Measurements from ENCODE around the gene PDE1A. TPM values are rescaled to one million over a fixed set of nuclear protein-coding genes. Genes with fewer than 3 reads are reported as not detected.

The PDE1A gene
- total RNA-seq, 4 donors from 2014 or later, result 2.1 to 12.4 (median 2.8) TPM

DNA sequence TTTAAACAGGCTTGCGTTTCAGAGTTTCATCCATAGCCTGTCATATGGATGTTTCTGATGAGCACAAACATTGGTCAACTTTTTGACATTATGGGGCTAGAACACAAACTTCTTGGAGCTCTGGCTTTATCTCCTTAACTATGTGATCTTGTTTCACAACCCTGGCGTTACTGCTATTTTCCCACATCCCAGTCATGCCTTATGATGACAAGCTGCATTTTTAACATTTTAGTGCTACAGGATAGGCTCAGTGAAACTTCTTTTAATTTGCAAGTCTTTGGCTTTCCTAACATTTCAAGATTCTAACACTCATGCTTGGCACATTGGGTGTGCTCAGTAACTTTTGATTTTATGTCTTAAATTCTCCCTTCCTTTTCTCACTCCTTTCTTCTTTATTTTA is 21.0 kb upstream of the PDE1A start:
- TF ChIP-seq, protein P1, sequence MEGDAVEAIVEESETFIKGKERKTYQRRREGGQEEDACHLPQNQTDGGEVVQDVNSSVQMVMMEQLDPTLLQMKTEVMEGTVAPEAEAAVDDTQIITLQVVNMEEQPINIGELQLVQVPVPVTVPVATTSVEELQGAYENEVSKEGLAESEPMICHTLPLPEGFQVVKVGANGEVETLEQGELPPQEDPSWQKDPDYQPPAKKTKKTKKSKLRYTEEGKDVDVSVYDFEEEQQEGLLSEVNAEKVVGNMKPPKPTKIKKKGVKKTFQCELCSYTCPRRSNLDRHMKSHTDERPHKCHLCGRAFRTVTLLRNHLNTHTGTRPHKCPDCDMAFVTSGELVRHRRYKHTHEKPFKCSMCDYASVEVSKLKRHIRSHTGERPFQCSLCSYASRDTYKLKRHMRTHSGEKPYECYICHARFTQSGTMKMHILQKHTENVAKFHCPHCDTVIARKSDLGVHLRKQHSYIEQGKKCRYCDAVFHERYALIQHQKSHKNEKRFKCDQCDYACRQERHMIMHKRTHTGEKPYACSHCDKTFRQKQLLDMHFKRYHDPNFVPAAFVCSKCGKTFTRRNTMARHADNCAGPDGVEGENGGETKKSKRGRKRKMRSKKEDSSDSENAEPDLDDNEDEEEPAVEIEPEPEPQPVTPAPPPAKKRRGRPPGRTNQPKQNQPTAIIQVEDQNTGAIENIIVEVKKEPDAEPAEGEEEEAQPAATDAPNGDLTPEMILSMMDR (IDR thresholded peaks at IDR 0.05), result no peak
- no peak for TF ChIP-seq POLR2A (IDR thresholded peaks at IDR 0.05)
- Histone ChIP-seq H3K4me1 (no peaks in the 10 kb centered on the region), H3K27me3 (no peaks in the 10 kb centered on the region)

GRCh38 chr2:182447163-182447562 is 20.3 kb upstream of the PDE1A start:
- TF ChIP-seq, protein P1 (IDR thresholded peaks at IDR 0.05), result no peak
- TF ChIP-seq POLR2A (IDR thresholded peaks at IDR 0.05), result no peak
- Histone ChIP-seq H3K27ac (no peak overlapping the region), H3K9me3 (no peaks in the 10 kb centered on the region)

More for the DNA sequence above, 21.0 kb upstream of the PDE1A start:
- DNase-seq, result no peak
- H3K4me3 ChIP-seq, result no peak overlapping the region
- no peaks in the 10 kb centered on the region for H3K36me3 ChIP-seq
- no peaks in the 10 kb centered on the region for H3K9me3 ChIP-seq
- H3K27ac ChIP-seq, result no peak overlapping the region

DNA sequence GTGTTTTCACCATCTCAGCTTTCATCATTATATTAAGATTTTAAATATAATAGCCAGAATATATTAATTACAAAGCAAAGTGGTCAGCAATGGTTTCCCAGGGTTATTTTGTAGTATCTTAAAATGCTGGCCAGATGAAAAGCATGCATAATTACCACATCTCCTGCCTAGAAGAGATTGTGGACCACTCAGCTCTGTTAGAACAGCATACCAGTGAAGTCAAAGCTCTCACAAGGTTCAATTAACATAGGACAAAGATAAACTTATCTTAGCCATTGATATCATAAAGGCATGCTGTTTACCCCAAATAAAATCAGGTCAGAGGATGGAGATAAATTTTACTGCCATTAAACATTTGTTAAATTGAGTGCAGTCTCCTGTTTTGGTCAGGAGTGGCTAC is 19.3 kb upstream of the PDE1A start:
- H3K4me3 ChIP-seq, result no peak overlapping the region
- no peaks in the 10 kb centered on the region for H3K36me3 ChIP-seq
- H3K27ac ChIP-seq, result no peak overlapping the region
- DNase-seq, result no peak
- no peaks in the 10 kb centered on the region for H3K4me1 ChIP-seq
- H3K9me3 ChIP-seq, result no peaks in the 10 kb centered on the region
- no peaks in the 10 kb centered on the region for H3K27me3 ChIP-seq
- no peak for TF ChIP-seq POLR2A (IDR thresholded peaks at IDR 0.05)
- TF ChIP-seq, protein P1 (IDR thresholded peaks at IDR 0.05), result no peak

More at GRCh38 chr2:182447163-182447562, 20.3 kb upstream of the PDE1A start:
- Histone ChIP-seq H3K36me3 (no peaks in the 10 kb centered on the region), H3K27me3 (no peaks in the 10 kb centered on the region), H3K4me1 (no peaks in the 10 kb centered on the region), H3K4me3 (no peak overlapping the region)
- DNase-seq, result no peak

DNA sequence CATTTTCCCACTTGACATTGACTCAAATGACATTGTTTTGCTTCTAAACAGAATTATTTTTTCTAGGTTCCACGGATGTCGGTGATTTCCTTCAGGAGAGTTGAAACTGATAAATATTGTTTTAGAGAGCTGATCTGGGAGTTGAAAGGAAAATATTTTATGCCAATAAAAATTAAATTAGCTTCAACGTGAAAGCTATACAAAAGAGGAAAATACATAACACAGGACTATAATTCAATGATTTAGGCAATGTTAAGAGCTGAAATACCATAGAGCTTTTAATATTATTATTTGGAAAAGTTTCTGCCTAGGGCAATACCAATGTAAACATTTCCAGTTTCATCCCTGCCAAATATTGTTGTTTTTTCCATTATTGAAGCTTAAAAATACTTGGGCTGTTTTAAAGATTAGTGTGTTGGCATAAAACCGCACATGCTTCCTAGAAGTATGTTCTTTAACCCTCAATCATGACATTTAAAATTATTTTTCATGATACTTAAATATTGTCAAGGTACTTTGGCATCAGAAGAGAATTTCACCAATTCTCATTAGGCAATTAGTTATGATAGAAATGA is 18.6 kb upstream of the PDE1A start:
- TF ChIP-seq POLR2A (IDR thresholded peaks at IDR 0.05), result no peak
- TF ChIP-seq, protein P1 (IDR thresholded peaks at IDR 0.05), result no peak
- Histone ChIP-seq H3K36me3 (no peaks in the 10 kb centered on the region), H3K4me3 (no peak overlapping the region), H3K9me3 (no peaks in the 10 kb centered on the region), H3K4me1 (no peaks in the 10 kb centered on the region), H3K27ac (no peak overlapping the region), H3K27me3 (no peaks in the 10 kb centered on the region)
- no peak for DNase-seq

- Histone ChIP-seq H3K4me1 (no peaks in the 10 kb centered on the region), H3K9me3 (no peaks in the 10 kb centered on the region), H3K27me3 (no peaks in the 10 kb centered on the region), H3K27ac (no peak overlapping the region), H3K36me3 (no peaks in the 10 kb centered on the region), H3K4me3 (no peak overlapping the region)
- no peak for DNase-seq
- TF ChIP-seq POLR2A (IDR thresholded peaks at IDR 0.05), result no peak
- TF ChIP-seq, protein P1 (IDR thresholded peaks at IDR 0.05), result no peak
Observed at GRCh38 chr2:182444806-182445205, 18.0 kb upstream of the PDE1A start.

DNA sequence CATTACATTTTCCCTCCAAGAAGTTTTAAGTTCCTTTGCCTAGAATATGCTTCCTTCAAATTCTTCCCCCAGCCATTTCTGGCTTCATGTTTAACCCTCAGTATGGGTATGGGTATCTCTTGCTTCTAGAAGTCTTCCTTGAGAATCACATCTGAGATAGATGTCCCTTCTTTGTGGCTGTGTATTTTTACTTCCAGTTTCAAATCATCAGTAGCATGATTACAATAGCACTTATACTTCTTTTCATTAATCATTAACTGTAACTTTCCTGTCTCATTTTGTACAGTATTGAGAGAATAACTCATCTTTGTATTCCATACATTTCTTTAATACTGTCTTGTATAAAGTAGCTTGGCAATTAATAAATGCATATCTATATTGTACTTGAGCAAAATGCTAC is 17.3 kb upstream of the PDE1A start:
- Histone ChIP-seq H3K27me3 (no peaks in the 10 kb centered on the region), H3K9me3 (no peaks in the 10 kb centered on the region), H3K4me3 (no peak overlapping the region), H3K36me3 (no peaks in the 10 kb centered on the region), H3K4me1 (no peaks in the 10 kb centered on the region), H3K27ac (no peak overlapping the region)
- DNase-seq, result no peak
- TF ChIP-seq, protein P1 (IDR thresholded peaks at IDR 0.05), result no peak
- no peak for TF ChIP-seq POLR2A (IDR thresholded peaks at IDR 0.05)
